HL-60 (cell line): Measurements from ENCODE around the gene FBXO48.

Source experiments
- CTCF ChIP-seq: IDR thresholded peaks from one replicate; pipeline ENCODE4 v1.5.1; 2011; ENCODE audit warnings: low read length, control low read depth, inconsistent platforms; ENCODE audit not compliant: insufficient read depth
- GABPA ChIP-seq: IDR thresholded peaks from 2 replicates; pipeline ENCODE4 v1.6.1; 2012; ENCODE audit warnings: low read depth
- POLR2AphosphoS5 ChIP-seq: IDR thresholded peaks from 2 replicates; pipeline ENCODE4 v1.6.1; 2012; ENCODE audit warnings: low read depth
- REST ChIP-seq: IDR thresholded peaks from 2 replicates; pipeline ENCODE4 v1.6.1; 2012; ENCODE audit warnings: low read depth; ENCODE audit not compliant: insufficient replicate concordance
- SPI1 ChIP-seq: IDR thresholded peaks from 2 replicates; pipeline ENCODE4 v1.6.1; 2012; ENCODE audit warnings: low read depth, mild to moderate bottlenecking, borderline replicate concordance

- TF ChIP-seq CTCF (no peak), POLR2AphosphoS5 (no peak), GABPA (no peak), SPI1 (no peak), REST (no peak)
Observed at GRCh38 chr2:68475110-68475509, 8.0 kb upstream of the FBXO48 start.
